Measurements from ENCODE around the gene SLC25A19.

DNA sequence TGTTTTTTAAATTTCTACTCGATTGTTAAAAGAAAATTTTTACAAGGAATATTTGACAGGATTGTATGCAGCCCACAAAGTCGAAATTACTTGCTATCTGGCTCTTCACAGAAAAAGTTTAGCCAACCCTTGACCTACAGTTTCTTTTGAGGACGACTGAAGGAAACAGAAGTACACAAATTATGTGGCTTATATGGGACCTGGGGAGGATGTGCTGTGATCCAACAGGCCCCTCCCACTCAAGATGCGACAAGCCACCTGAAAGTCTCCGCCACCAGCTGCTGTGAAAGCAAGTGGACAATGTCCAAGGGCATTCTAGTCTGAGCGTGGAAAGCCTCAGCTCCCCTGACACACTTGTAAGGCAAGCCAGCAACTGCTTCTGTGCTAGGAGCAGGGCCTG is 42.4 kb upstream of the SLC25A19 start:
- TF ChIP-seq, protein P1, sequence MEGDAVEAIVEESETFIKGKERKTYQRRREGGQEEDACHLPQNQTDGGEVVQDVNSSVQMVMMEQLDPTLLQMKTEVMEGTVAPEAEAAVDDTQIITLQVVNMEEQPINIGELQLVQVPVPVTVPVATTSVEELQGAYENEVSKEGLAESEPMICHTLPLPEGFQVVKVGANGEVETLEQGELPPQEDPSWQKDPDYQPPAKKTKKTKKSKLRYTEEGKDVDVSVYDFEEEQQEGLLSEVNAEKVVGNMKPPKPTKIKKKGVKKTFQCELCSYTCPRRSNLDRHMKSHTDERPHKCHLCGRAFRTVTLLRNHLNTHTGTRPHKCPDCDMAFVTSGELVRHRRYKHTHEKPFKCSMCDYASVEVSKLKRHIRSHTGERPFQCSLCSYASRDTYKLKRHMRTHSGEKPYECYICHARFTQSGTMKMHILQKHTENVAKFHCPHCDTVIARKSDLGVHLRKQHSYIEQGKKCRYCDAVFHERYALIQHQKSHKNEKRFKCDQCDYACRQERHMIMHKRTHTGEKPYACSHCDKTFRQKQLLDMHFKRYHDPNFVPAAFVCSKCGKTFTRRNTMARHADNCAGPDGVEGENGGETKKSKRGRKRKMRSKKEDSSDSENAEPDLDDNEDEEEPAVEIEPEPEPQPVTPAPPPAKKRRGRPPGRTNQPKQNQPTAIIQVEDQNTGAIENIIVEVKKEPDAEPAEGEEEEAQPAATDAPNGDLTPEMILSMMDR (IDR thresholded peaks at IDR 0.05) = no peak
- TF ChIP-seq POLR2AphosphoS5 (IDR thresholded peaks at IDR 0.05; ENCODE audit: low read depth, low read length) = no peak
- TF ChIP-seq TCF7L2 (IDR thresholded peaks at IDR 0.05; ENCODE audit: low read depth, low read length) = no peak
- TF ChIP-seq, protein P2, sequence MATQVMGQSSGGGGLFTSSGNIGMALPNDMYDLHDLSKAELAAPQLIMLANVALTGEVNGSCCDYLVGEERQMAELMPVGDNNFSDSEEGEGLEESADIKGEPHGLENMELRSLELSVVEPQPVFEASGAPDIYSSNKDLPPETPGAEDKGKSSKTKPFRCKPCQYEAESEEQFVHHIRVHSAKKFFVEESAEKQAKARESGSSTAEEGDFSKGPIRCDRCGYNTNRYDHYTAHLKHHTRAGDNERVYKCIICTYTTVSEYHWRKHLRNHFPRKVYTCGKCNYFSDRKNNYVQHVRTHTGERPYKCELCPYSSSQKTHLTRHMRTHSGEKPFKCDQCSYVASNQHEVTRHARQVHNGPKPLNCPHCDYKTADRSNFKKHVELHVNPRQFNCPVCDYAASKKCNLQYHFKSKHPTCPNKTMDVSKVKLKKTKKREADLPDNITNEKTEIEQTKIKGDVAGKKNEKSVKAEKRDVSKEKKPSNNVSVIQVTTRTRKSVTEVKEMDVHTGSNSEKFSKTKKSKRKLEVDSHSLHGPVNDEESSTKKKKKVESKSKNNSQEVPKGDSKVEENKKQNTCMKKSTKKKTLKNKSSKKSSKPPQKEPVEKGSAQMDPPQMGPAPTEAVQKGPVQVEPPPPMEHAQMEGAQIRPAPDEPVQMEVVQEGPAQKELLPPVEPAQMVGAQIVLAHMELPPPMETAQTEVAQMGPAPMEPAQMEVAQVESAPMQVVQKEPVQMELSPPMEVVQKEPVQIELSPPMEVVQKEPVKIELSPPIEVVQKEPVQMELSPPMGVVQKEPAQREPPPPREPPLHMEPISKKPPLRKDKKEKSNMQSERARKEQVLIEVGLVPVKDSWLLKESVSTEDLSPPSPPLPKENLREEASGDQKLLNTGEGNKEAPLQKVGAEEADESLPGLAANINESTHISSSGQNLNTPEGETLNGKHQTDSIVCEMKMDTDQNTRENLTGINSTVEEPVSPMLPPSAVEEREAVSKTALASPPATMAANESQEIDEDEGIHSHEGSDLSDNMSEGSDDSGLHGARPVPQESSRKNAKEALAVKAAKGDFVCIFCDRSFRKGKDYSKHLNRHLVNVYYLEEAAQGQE (IDR thresholded peaks at IDR 0.05; ENCODE audit: insufficient read depth in 1 of 2, low read depth in 2 of 2, low read length in 1 of 2) = no peak
